Measurements from ENCODE around the gene NEK9. TPM values are rescaled to one million over a fixed set of nuclear protein-coding genes. Genes with fewer than 3 reads are reported as not detected.
A peak's percentile ranks its signal among the peaks of the same experiment; 100 is the strongest.

The NEK9 gene
- 109 and 113 TPM in 2 replicates for total RNA-seq
- long read RNA-seq, partial matches to known transcripts = 2 of 35 reads
- long read RNA-seq, other reads (novel, unspliced or antisense) = 33 of 35 reads

DNA sequence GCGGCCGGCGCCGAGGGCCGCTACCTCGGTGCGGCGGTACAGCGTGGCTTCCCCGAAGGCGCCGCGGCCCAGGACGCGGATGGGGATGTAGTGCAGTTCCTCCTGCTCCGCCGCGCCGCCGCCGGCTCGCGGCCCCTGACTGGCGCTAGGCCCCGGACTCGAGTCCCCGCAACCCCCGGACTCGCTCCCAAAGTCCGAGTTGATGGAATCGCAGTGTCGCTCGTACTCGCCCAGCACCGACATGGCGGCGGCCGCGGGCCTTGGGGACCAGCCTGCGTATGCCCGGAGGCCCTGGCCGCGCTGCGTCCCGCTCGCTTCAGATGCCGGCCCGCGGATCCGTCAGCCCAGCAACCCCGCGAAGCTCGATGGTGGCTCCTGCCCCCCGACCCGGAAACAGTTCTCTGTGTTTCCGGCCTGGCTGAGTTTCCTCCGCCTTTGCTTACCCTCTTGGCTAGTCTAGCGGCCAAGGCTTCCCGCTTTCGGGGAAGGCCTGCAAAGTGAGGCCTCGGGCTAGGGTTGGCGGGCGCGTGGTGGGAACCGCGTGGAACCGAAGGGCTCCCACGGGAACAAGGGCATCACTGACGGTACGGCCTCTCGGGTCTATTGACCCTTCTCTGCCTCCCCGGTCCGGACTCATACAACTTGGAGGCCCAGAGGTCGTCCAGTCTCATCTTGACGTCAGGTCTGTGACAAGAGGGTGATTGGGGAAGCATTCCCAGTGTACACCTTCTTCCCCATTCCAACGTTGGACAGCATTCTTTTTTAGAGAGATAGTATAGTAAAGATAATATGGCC is at the start of gene NEK9:
NEK9 (minus strand) TSS at position 370 of the 795 bp plus-strand sequence; CDS start at position 243, 127 bp downstream.
- Mint-ChIP-seq H3K27ac (ENCODE audit: unreplicated experiment) (peak within 1 kb of the TSS; percentile 99), H3K27me3 (ENCODE audit: low read depth) (no peaks in the 10 kb centered on the region), H3K36me3 (ENCODE audit: low read depth) (no peaks in the 10 kb centered on the region), H3K9me3 (no peaks in the 10 kb centered on the region), H3K4me1 (peaks cover 30% of the 10 kb centered on the region), H3K4me3 (peak within 1 kb of the TSS; percentile 97)
- DNase-seq (ENCODE audit: low read depth, low spot score) = peak; percentile 82
- TF ChIP-seq, protein P1, sequence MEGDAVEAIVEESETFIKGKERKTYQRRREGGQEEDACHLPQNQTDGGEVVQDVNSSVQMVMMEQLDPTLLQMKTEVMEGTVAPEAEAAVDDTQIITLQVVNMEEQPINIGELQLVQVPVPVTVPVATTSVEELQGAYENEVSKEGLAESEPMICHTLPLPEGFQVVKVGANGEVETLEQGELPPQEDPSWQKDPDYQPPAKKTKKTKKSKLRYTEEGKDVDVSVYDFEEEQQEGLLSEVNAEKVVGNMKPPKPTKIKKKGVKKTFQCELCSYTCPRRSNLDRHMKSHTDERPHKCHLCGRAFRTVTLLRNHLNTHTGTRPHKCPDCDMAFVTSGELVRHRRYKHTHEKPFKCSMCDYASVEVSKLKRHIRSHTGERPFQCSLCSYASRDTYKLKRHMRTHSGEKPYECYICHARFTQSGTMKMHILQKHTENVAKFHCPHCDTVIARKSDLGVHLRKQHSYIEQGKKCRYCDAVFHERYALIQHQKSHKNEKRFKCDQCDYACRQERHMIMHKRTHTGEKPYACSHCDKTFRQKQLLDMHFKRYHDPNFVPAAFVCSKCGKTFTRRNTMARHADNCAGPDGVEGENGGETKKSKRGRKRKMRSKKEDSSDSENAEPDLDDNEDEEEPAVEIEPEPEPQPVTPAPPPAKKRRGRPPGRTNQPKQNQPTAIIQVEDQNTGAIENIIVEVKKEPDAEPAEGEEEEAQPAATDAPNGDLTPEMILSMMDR (conservative IDR thresholded peaks at IDR 0.05) = no peak

GRCh38 chr14:75176142-75176820 is 49.4 kb upstream of the NEK9 start, which contains the start of gene TMED10:
Gene TMED10 (minus strand): TSS chr14:75176612. CDS start chr14:75176579, 33 bp downstream.
- no peaks in the 10 kb centered on the region for H3K36me3 Mint-ChIP-seq (ENCODE audit: low read depth)
- no peaks in the 10 kb centered on the region for H3K9me3 Mint-ChIP-seq
- peaks cover 13% of the 10 kb centered on the region for H3K27me3 Mint-ChIP-seq (ENCODE audit: low read depth)
- H3K27ac Mint-ChIP-seq (ENCODE audit: unreplicated experiment) = peak within 1 kb of the TSS; percentile 98
- H3K4me1 Mint-ChIP-seq = peaks cover 29% of the 10 kb centered on the region
- TF ChIP-seq, protein P1 (conservative IDR thresholded peaks at IDR 0.05) = no peak
- H3K4me3 Mint-ChIP-seq = peak within 1 kb of the TSS; percentile 94
- peak; percentile 91 for DNase-seq (ENCODE audit: low read depth, low spot score)

GRCh38 chr14:75175677-75176141 is 48.9 kb upstream of the NEK9 start:
- Mint-ChIP-seq H3K27ac (ENCODE audit: unreplicated experiment) (no peak overlapping the region), H3K4me1 (peaks cover 34% of the 10 kb centered on the region), H3K27me3 (ENCODE audit: low read depth) (peaks cover 10% of the 10 kb centered on the region), H3K36me3 (ENCODE audit: low read depth) (peaks cover 3% of the 10 kb centered on the region), H3K9me3 (no peaks in the 10 kb centered on the region), H3K4me3 (peak overlapping the region; percentile 94)
- TF ChIP-seq, protein P1 (conservative IDR thresholded peaks at IDR 0.05) = no peak
- DNase-seq (ENCODE audit: low read depth, low spot score) = no peak

- Mint-ChIP-seq H3K36me3 (ENCODE audit: low read depth) (peaks cover 3% of the 10 kb centered on the region), H3K27me3 (ENCODE audit: low read depth) (peaks cover 2% of the 10 kb centered on the region), H3K27ac (ENCODE audit: unreplicated experiment) (no peak overlapping the region), H3K9me3 (no peaks in the 10 kb centered on the region), H3K4me3 (peak overlapping the region; percentile 94), H3K4me1 (peaks cover 34% of the 10 kb centered on the region)
- TF ChIP-seq, protein P1 (conservative IDR thresholded peaks at IDR 0.05) = no peak
- no peak for DNase-seq (ENCODE audit: low read depth, low spot score)
Observed at GRCh38 chr14:75174066-75174465, 47.2 kb upstream of the NEK9 start.

- no peak for DNase-seq (ENCODE audit: low read depth, low spot score)
- H3K9me3 Mint-ChIP-seq = no peaks in the 10 kb centered on the region
- peaks cover 3% of the 10 kb centered on the region for H3K36me3 Mint-ChIP-seq (ENCODE audit: low read depth)
- TF ChIP-seq, protein P1 (conservative IDR thresholded peaks at IDR 0.05) = no peak
- no peak overlapping the region for H3K27ac Mint-ChIP-seq (ENCODE audit: unreplicated experiment)
- H3K4me1 Mint-ChIP-seq = peaks cover 48% of the 10 kb centered on the region
- H3K4me3 Mint-ChIP-seq = peak overlapping the region; percentile 24
- H3K27me3 Mint-ChIP-seq (ENCODE audit: low read depth) = no peaks in the 10 kb centered on the region
Observed at GRCh38 chr14:75170772-75171171, 43.9 kb upstream of the NEK9 start.

Data from neural crest cell (in vitro differentiated cells).